Esophagus muscularis mucosa (tissue), 4 donors: ENCODE measurements around the gene KCNIP3. TPM values are rescaled to one million over a fixed set of nuclear protein-coding genes. Genes with fewer than 3 reads are reported as not detected.

ENCODE experiments used
- DNase-seq: peaks from one replicate; pipeline ENCODE4 v3.0.0-alpha.2; 2017; ENCODE audit errors: extremely low spot score
- H3K27ac ChIP-seq, 4 donors: fragments of 200-600 bp; sonication (generic); replicated peaks in 1 of 4; 1 replicate in 3 of 4; 2 replicates in 1 of 4; pipeline ENCODE4 v1.5.1; 2016 to 2019; ENCODE audit warnings: mild to moderate bottlenecking in 1 of 4
- H3K27me3 ChIP-seq, 4 donors: fragments of 200-600 bp; sonication (generic); one replicate each; pipeline versions ENCODE4 v1.5.1 to v1.6.0; 2016 to 2019
- H3K36me3 ChIP-seq, 4 donors: fragments of 200-600 bp; sonication (generic); one replicate each; pipeline ENCODE4 v1.5.1; 2016 to 2019
- H3K4me1 ChIP-seq, 4 donors: fragments of 200-600 bp; sonication (generic); one replicate each; pipeline ENCODE4 v1.5.1; 2016 to 2019
- H3K4me3 ChIP-seq, 4 donors: fragments of 200-600 bp; sonication (generic); 1 replicate in 2 of 4; 2 replicates in 2 of 4; pipeline ENCODE4 v1.5.1; 2016 to 2019; ENCODE audit warnings: mild to moderate bottlenecking in 4 of 4, moderate library complexity in 1 of 4
- H3K9me3 ChIP-seq, 4 donors: fragments of 200-600 bp; sonication (generic); 1 replicate in 3 of 4; 2 replicates in 1 of 4; pipeline ENCODE4 v1.5.1; 2016 to 2019
- EP300 ChIP-seq: sonication (generic); formaldehyde crosslinking; IDR thresholded peaks from one replicate; pipeline ENCODE4 v1.6.1; 2017; ENCODE audit warnings: antibody characterized with exemption
- POLR2A ChIP-seq: fragments of 450-650 bp; IDR thresholded peaks from one replicate; pipeline ENCODE4 v1.6.1; 2017; ENCODE audit warnings: antibody characterized with exemption, moderate library complexity, mild to moderate bottlenecking, low read depth
- POLR2AphosphoS5 ChIP-seq, 2 donors: sonication (generic); formaldehyde crosslinking; IDR thresholded peaks; one replicate each; pipeline ENCODE4 v1.6.1; 2017; ENCODE audit warnings: antibody characterized with exemption in 2 of 2
- WGBS: methylation state at CpG from one replicate; pipeline ENCODE4 v1.1.5; 2018; 5-methylcytosine and 5-hydroxymethylcytosine counted together
- intact Hi-C: fragments of 100-400 bp; cut with DNase I; formaldehyde crosslinking; loops from one replicate; pipeline ENCODE4 v1.15.1; 2023
- total RNA-seq, 4 donors: library from RNA; depleted of rRNA; stranded (reverse); fragments of >200 nt; gene quantifications; one replicate each; pipeline versions ENCODE4 v1.1.0 to v1.2.1, GENCODE V29; 2016
- TF ChIP-seq, protein P1 (sequence below), 3 experiments: fragments of 200-600 bp in 2 of 3; fragments of 450-650 bp in 1 of 3; sonication (generic) in 2 of 3; IDR thresholded peaks; one replicate each; pipeline ENCODE4 v1.5.1; 2017 to 2019; ENCODE audit warnings: antibody characterized with exemption in 3 of 3, mild to moderate bottlenecking in 2 of 3, moderate library complexity in 1 of 3

Gene KCNIP3
- total RNA-seq, 4 donors from 2014 or later: 15.8 to 29.9 (median 23.0) TPM

DNA sequence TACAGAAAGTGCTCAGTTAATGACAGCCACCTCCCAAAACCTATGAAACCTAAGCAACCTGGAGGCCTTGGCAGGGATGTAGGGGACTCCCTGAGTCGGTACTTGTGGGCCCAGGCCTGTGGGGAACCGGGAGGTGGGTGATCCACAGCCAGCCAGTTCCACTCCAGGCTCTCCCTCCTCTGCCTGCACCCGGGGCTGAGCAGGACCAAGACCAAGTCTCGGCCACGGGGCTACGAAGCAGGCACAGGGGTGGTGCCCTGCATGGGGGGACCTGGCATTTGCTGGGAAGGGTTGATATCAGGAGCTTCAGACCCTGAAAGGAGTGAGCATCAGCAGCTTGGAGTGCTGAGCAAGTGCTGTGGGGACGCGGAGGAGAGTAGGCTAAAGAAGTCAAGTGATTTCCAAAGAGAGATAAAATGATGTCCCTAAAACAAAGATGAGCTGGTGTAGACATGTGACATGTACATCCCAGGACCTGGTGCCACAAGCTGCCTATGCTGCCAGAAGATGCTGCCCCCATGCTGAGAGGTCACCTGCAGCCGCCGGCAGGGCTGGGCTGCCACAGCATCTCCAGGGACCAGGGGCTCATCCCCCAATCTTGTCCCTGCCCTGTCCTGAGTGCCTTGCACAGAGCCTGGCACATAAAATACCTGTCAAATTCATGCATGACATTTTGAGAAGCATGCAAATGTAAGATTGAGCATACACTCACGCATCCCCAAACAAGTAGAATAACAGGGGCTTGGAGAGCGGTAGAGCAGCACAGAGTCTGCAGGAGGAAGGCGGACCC, 21.5 kb downstream of the KCNIP3 start:
- TF ChIP-seq POLR2AphosphoS5 (IDR thresholded peaks at IDR 0.05) (no peak), EP300 (no peak), POLR2A (no peak)
- TF ChIP-seq, protein P1, sequence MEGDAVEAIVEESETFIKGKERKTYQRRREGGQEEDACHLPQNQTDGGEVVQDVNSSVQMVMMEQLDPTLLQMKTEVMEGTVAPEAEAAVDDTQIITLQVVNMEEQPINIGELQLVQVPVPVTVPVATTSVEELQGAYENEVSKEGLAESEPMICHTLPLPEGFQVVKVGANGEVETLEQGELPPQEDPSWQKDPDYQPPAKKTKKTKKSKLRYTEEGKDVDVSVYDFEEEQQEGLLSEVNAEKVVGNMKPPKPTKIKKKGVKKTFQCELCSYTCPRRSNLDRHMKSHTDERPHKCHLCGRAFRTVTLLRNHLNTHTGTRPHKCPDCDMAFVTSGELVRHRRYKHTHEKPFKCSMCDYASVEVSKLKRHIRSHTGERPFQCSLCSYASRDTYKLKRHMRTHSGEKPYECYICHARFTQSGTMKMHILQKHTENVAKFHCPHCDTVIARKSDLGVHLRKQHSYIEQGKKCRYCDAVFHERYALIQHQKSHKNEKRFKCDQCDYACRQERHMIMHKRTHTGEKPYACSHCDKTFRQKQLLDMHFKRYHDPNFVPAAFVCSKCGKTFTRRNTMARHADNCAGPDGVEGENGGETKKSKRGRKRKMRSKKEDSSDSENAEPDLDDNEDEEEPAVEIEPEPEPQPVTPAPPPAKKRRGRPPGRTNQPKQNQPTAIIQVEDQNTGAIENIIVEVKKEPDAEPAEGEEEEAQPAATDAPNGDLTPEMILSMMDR (IDR thresholded peaks at IDR 0.05): no peak
- Histone ChIP-seq H3K27ac (no peak overlapping the region), H3K9me3 (no peaks in the 10 kb centered on the region), H3K4me3 (no peak overlapping the region), H3K27me3 (peaks cover 0 to 17% (median 0%) of the 10 kb centered on the region in 4 donors), H3K4me1 (no peaks in the 10 kb centered on the region), H3K36me3 (no peaks in the 10 kb centered on the region)
- intact Hi-C loops: no loop called here
- 85% methylated on average over 13 of the region's 13 CpGs for WGBS
- no peak for DNase-seq

DNA sequence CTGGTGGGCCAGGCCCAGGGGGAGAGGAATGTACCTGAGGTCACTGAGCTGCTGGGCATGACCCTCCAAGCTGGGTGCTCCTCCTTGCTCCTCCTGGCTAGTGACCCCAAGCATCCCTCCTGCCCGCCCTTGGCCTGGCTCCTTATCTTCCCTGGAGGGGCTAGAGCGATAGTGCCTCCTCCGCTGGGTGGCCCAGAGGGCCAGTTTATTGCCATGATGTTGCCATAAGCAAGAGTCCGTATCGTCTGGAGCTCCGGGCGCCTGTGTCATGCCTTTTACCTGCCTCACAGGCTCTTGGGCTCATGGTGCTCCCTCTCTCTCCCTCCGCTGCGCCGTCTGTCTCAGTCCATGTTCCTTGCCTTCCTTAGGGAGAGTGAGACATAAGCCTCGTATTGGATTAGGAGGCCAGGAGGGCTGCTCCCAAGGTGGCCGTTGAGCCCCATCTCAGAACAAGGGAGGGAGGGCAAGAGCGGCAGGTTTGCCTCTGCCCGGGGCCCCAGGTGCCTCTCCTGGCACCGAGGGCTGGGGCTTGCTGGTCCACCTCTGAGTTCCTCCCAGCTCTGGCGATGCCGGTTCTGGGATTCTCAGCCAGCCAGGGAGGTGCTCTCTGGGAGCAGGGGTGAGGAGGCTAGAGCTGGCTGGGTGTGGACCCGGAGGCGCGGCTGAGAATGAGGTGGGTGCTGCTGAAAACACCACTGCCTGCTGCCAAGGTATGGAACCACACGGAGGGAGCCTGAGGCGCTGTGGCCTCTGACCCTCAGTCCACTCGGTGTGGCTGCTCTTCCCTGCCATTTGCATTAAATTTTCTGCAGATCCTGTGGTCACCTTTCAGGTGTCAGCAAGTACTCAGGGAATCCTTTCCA, 22.6 kb downstream of the KCNIP3 start:
- H3K27ac ChIP-seq: no peak overlapping the region
- TF ChIP-seq, protein P1 (IDR thresholded peaks at IDR 0.05): no peak
- TF ChIP-seq POLR2A (no peak), POLR2AphosphoS5 (IDR thresholded peaks at IDR 0.05) (no peak), EP300 (no peak)
- 90% methylated on average over 20 of the region's 23 CpGs for WGBS
- no peaks in the 10 kb centered on the region for H3K9me3 ChIP-seq
- H3K4me1 ChIP-seq: no peaks in the 10 kb centered on the region
- no peak overlapping the region for H3K4me3 ChIP-seq
- DNase-seq: no peak
- no peaks in the 10 kb centered on the region for H3K36me3 ChIP-seq
- intact Hi-C loops: no loop called here
- peaks cover 0 to 7% (median 0%) of the 10 kb centered on the region in 4 donors for H3K27me3 ChIP-seq

DNA sequence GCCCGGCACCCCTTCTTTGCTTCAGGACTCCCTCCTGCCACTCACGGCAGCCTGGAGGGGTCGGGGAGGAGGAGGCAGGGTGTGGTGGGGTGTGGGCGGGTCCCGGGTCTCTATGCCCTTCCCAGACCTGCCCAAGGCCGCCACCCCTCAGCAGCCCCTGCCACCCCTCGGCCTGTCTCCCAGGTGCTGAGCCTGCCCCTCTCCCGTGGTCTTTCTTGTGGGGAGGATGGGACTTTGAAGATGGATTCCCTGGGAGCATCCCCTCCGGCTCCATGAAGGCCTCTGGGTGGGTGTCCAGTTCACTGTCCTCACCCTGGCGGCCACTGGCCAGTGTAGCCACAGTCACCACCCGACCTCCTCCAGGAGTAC, 23.2 kb downstream of the KCNIP3 start:
- no peak for DNase-seq
- intact Hi-C loops: no loop called here

DNA sequence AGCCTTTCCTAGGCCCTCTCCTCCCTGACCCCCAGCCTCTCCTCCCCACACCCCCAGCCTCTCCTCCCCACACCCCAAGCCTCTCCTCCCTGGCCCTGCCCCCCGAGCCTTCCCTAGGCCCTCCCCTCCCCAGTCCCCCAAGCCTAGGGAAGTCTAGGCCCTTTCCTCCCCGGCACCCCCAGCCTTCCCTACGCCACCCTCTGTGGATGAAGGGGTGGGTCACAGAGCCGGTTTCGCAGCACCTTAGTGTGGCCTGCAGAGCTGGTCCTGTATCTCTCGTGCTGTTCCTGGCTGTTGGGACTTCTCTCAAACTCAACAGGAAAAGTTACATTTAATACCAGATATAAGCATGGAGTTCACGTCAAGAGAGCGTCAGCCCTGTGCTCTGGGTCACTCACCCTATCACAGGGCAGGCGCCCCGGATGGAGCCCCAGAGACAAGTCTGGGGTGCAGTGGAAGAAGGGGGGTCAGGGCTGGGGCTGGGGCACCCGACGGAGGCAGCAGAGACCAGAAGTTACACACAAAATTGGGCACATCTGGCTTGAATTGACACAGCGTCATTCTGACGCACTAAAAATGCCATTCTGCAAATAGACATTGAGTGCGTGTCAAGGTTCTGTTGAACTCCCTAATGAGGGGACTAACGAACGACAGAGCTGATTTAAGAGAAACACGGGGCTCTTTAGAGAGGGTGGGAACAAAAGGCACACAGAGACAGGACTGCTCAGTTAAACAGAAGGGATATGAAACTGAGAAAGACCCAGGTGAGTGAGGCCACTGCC, 24.0 kb downstream of the KCNIP3 start:
- H3K4me3 ChIP-seq: no peak overlapping the region
- intact Hi-C loops: no loop called here
- no peaks in the 10 kb centered on the region for H3K4me1 ChIP-seq
- DNase-seq: no peak
- 76% methylated on average over 18 of the region's 18 CpGs for WGBS
- H3K27me3 ChIP-seq: no peaks in the 10 kb centered on the region
- TF ChIP-seq POLR2AphosphoS5 (IDR thresholded peaks at IDR 0.05): no peak
- TF ChIP-seq, protein P1 (IDR thresholded peaks at IDR 0.05): no peak
- TF ChIP-seq POLR2A: no peak
- TF ChIP-seq EP300: no peak
- no peaks in the 10 kb centered on the region for H3K36me3 ChIP-seq
- no peaks in the 10 kb centered on the region for H3K9me3 ChIP-seq
- H3K27ac ChIP-seq: no peak overlapping the region

More for the DNA sequence above, 23.2 kb downstream of the KCNIP3 start:
- H3K27me3 ChIP-seq: peaks cover 0 to under 1% (median 0%) of the 10 kb centered on the region in 4 donors
- WGBS: 72% methylated on average over 11 of the region's 11 CpGs
- no peak overlapping the region for H3K27ac ChIP-seq
- no peaks in the 10 kb centered on the region for H3K4me1 ChIP-seq
- H3K4me3 ChIP-seq: no peak overlapping the region
- H3K9me3 ChIP-seq: no peaks in the 10 kb centered on the region
- TF ChIP-seq POLR2A: no peak
- TF ChIP-seq EP300: no peak
- TF ChIP-seq POLR2AphosphoS5 (IDR thresholded peaks at IDR 0.05): no peak
- TF ChIP-seq, protein P1 (IDR thresholded peaks at IDR 0.05): no peak
- no peaks in the 10 kb centered on the region for H3K36me3 ChIP-seq
